Neural progenitor cell (in vitro differentiated cells): ENCODE results near the gene GGCX. TPM values are rescaled to one million over a fixed set of nuclear protein-coding genes. Genes with fewer than 3 reads are reported as not detected.

ENCODE experiments used
- DNase-seq: peaks from one replicate; pipeline ENCODE4 v3.0.0-alpha.2; 2016; ENCODE audit warnings: low spot score
- H2AFZ ChIP-seq: fragments of 200-600 bp; sonication (generic); replicated peaks from 2 replicates; pipeline ENCODE4 v1.6.1; 2016; ENCODE audit warnings: antibody characterized with exemption
- H3F3A ChIP-seq: fragments of 200-600 bp; sonication (generic); 2 replicates; pipeline ENCODE4 v1.6.1; 2016; ENCODE audit warnings: antibody characterized with exemption, low read depth
- H3K27ac ChIP-seq: fragments of 200-600 bp; sonication (generic); 2 replicates; pipeline ENCODE4 v1.5.1; 2016; ENCODE audit warnings: mild to moderate bottlenecking
- H3K27me3 ChIP-seq: fragments of 200-600 bp; sonication (generic); 2 replicates; pipeline ENCODE4 v1.6.1; 2016; ENCODE audit warnings: mild to moderate bottlenecking, moderate library complexity
- H3K36me3 ChIP-seq: fragments of 200-600 bp; sonication (generic); 2 replicates; pipeline ENCODE4 v1.5.1; 2016
- H3K4me1 ChIP-seq: fragments of 200-600 bp; sonication (generic); 2 replicates; pipeline ENCODE4 v1.6.1; 2016; ENCODE audit warnings: mixed run types
- H3K4me2 ChIP-seq: fragments of 200-600 bp; sonication (generic); 2 replicates; pipeline ENCODE4 v1.6.1; 2016
- H3K4me3 ChIP-seq: fragments of 200-600 bp; sonication (generic); 2 replicates; pipeline ENCODE4 v1.5.1; 2016
- H3K79me2 ChIP-seq: fragments of 200-600 bp; sonication (generic); 2 replicates; pipeline ENCODE4 v1.6.1; 2016; ENCODE audit warnings: low read depth
- H3K9ac ChIP-seq: fragments of 200-600 bp; sonication (generic); 2 replicates; pipeline ENCODE4 v1.6.1; 2016
- H3K9me3 ChIP-seq: fragments of 200-600 bp; sonication (generic); 2 replicates; pipeline ENCODE4 v1.5.1; 2016; ENCODE audit warnings: low read depth
- H4K20me1 ChIP-seq: fragments of 200-600 bp; sonication (generic); 2 replicates; pipeline ENCODE4 v1.6.1; 2016; ENCODE audit warnings: low read depth
- H3K27ac Mint-ChIP-seq: 3 replicates; pipeline ENCODE4 v1.8.0; 2021; ENCODE audit warnings: mixed read lengths
- H3K27me3 Mint-ChIP-seq: 2 replicates; pipeline ENCODE4 v1.8.0; 2022; ENCODE audit warnings: low read depth, mild to moderate bottlenecking, inconsistent platforms, moderate library complexity, mixed read lengths; ENCODE audit not compliant: insufficient read depth
- H3K36me3 Mint-ChIP-seq: 3 replicates; pipeline ENCODE4 v1.8.0; 2021; ENCODE audit warnings: mixed read lengths
- H3K4me1 Mint-ChIP-seq: 3 replicates; pipeline ENCODE4 v1.8.0; 2021; ENCODE audit warnings: mixed read lengths
- H3K4me3 Mint-ChIP-seq: 3 replicates; pipeline ENCODE4 v1.8.0; 2021; ENCODE audit warnings: mild to moderate bottlenecking, moderate library complexity, mixed read lengths
- H3K9me3 Mint-ChIP-seq: 3 replicates; pipeline ENCODE4 v1.8.0; 2020; ENCODE audit warnings: mixed read lengths
- EZH2 ChIP-seq: fragments of 200-600 bp; sonication (generic); IDR thresholded peaks from 2 replicates; pipeline ENCODE4 v1.6.1; 2017; ENCODE audit warnings: antibody characterized with exemption, mild to moderate bottlenecking, moderate library complexity
- EZH2phosphoT487 ChIP-seq: fragments of 200-600 bp; sonication (generic); IDR thresholded peaks from 2 replicates; pipeline ENCODE4 v1.6.1; 2017; ENCODE audit warnings: antibody characterized with exemption
- total RNA-seq: library from RNA; depleted of rRNA; stranded (reverse); fragments of >200 nt; gene quantifications from 2 replicates; pipeline ENCODE4 v1.2.3, GENCODE V29; 2015; ENCODE audit warnings: low replicate concordance
- TF ChIP-seq, protein P1 (sequence below): fragments of 200-600 bp; sonication (generic); IDR thresholded peaks from 2 replicates; pipeline ENCODE4 v1.5.1; 2017; ENCODE audit warnings: antibody characterized with exemption, mild to moderate bottlenecking

Gene GGCX
- total RNA-seq, 1 donor from 2014 or later, result 29.7 TPM

DNA sequence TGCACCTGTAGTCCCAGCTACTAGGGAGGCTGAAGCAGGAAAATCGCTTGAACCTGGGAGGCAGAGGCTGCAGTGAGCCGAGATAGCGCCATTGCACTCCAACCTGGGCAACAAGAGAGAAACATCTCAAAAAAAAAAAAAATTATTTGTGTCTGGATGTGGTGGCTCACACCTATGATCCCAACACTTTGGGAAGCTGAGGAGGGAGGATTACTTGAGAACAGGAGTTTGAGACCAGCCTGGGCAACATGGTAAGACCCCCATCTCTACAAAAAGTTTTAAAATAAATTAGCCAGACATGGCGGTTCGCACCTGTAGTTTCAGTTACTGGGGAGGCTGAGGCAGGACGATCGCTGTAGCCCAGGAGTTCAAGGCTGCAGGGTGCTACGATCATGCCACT lies 14.4 kb upstream of the GGCX start:
- peaks cover 34% of the 10 kb centered on the region for H3K4me1 ChIP-seq
- H3K79me2 ChIP-seq, result no peaks in the 10 kb centered on the region
- H3K9me3 ChIP-seq, result no peaks in the 10 kb centered on the region
- TF ChIP-seq EZH2 (no peak), EZH2phosphoT487 (no peak)
- TF ChIP-seq, protein P1, sequence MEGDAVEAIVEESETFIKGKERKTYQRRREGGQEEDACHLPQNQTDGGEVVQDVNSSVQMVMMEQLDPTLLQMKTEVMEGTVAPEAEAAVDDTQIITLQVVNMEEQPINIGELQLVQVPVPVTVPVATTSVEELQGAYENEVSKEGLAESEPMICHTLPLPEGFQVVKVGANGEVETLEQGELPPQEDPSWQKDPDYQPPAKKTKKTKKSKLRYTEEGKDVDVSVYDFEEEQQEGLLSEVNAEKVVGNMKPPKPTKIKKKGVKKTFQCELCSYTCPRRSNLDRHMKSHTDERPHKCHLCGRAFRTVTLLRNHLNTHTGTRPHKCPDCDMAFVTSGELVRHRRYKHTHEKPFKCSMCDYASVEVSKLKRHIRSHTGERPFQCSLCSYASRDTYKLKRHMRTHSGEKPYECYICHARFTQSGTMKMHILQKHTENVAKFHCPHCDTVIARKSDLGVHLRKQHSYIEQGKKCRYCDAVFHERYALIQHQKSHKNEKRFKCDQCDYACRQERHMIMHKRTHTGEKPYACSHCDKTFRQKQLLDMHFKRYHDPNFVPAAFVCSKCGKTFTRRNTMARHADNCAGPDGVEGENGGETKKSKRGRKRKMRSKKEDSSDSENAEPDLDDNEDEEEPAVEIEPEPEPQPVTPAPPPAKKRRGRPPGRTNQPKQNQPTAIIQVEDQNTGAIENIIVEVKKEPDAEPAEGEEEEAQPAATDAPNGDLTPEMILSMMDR, result no peak
- Mint-ChIP-seq H3K27me3 (peaks cover 11% of the 10 kb centered on the region), H3K4me3 (no peak overlapping the region), H3K27ac (no peak overlapping the region), H3K9me3 (no peaks in the 10 kb centered on the region), H3K4me1 (peaks cover 42% of the 10 kb centered on the region), H3K36me3 (no peaks in the 10 kb centered on the region)
- H3K4me3 ChIP-seq, result no peak overlapping the region
- H3K36me3 ChIP-seq, result no peaks in the 10 kb centered on the region
- peaks cover 17% of the 10 kb centered on the region for H3F3A ChIP-seq
- no peak overlapping the region for H2AFZ ChIP-seq
- H3K27me3 ChIP-seq, result peaks cover 98% of the 10 kb centered on the region
- no peaks in the 10 kb centered on the region for H4K20me1 ChIP-seq
- H3K4me2 ChIP-seq, result no peak overlapping the region
- H3K27ac ChIP-seq, result no peak overlapping the region
- no peak overlapping the region for H3K9ac ChIP-seq
- DNase-seq, result no peak

DNA sequence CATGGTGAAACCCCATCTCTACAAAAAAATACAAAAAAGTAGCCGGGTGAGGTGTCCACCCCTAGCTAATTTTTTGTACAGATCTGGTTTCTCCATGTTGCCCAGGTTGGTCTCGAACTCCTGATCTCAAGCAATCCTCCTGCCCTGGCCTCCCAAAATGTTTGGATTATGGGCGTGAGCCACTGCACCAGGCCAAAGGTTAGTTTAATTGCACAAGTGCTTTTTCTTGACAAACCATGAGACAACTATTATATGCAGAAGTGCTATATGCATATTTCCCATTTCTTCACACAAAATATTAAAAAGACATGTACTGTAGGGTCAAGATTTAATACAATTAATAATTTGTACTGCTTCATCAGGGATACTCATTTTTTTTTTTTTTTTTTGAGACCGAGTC lies 5.0 kb upstream of the GGCX start:
- Histone ChIP-seq H3K4me2 (no peak overlapping the region), H3F3A (no peaks in the 10 kb centered on the region), H4K20me1 (no peaks in the 10 kb centered on the region), H3K4me3 (no peak overlapping the region), H3K27ac (no peak overlapping the region), H3K4me1 (no peaks in the 10 kb centered on the region), H3K9me3 (no peaks in the 10 kb centered on the region), H3K79me2 (no peaks in the 10 kb centered on the region), H2AFZ (no peak overlapping the region), H3K36me3 (no peaks in the 10 kb centered on the region), H3K27me3 (peaks cover 68% of the 10 kb centered on the region), H3K9ac (no peak overlapping the region)
- TF ChIP-seq EZH2, result no peak
- TF ChIP-seq, protein P1, result no peak
- no peak for TF ChIP-seq EZH2phosphoT487
- no peak overlapping the region for H3K27ac Mint-ChIP-seq
- peaks cover 4% of the 10 kb centered on the region for H3K4me1 Mint-ChIP-seq
- DNase-seq, result no peak
- no peak overlapping the region for H3K4me3 Mint-ChIP-seq
- no peaks in the 10 kb centered on the region for H3K9me3 Mint-ChIP-seq
- H3K36me3 Mint-ChIP-seq, result no peaks in the 10 kb centered on the region
- H3K27me3 Mint-ChIP-seq, result peaks cover 21% of the 10 kb centered on the region

DNA sequence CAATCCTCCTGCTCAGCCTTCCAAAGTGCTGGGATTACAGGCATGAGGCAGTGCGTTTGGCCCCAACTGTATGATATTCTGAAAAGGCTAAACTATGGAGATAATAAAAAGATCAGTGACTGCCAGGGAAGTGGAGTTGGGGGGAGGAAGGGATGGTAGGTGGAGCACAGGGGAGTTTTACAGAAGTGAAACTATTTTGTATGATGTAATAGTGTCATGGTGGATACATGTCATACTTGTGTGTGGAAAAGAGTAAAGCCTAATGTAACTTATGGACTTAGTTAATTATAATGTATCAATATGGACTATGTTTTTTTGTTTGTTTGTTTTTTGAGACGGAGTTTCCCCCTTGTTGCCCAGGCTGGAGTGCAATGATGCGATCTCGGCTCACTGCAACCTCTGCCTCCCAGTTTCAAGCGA lies 2.9 kb upstream of the GGCX start:
- TF ChIP-seq, protein P1, result no peak
- TF ChIP-seq EZH2, result no peak
- no peak for TF ChIP-seq EZH2phosphoT487
- Mint-ChIP-seq H3K27ac (peak overlapping the region; percentile 18), H3K4me3 (peak overlapping the region; percentile 16), H3K9me3 (no peaks in the 10 kb centered on the region), H3K36me3 (no peaks in the 10 kb centered on the region), H3K27me3 (peaks cover 17% of the 10 kb centered on the region), H3K4me1 (peaks cover 20% of the 10 kb centered on the region)
- peaks cover 47% of the 10 kb centered on the region for H3K27me3 ChIP-seq
- H3K9ac ChIP-seq, result no peak overlapping the region
- DNase-seq, result no peak
- H3K27ac ChIP-seq, result no peak overlapping the region
- H2AFZ ChIP-seq, result no peak overlapping the region
- H3K4me1 ChIP-seq, result no peaks in the 10 kb centered on the region
- no peaks in the 10 kb centered on the region for H3F3A ChIP-seq
- H3K79me2 ChIP-seq, result peaks cover 19% of the 10 kb centered on the region
- no peak overlapping the region for H3K4me3 ChIP-seq
- no peaks in the 10 kb centered on the region for H4K20me1 ChIP-seq
- H3K4me2 ChIP-seq, result no peak overlapping the region
- H3K36me3 ChIP-seq, result no peaks in the 10 kb centered on the region
- H3K9me3 ChIP-seq, result no peaks in the 10 kb centered on the region
